MCF 10A (cell line): Measurements from ENCODE around the gene HSD17B3. TPM values are rescaled to one million over a fixed set of nuclear protein-coding genes. Genes with fewer than 3 reads are reported as not detected.
"Not testable (repeated sequence)": the region's sequence is repeated elsewhere in the genome, so short reads cannot be mapped to it uniquely, and the experiment has no call there.

ENCODE experiments used
- BruUV-seq: library from RNA; stranded (reverse); fragments of 400-500 nt; replicated peaks from 2 replicates; lab custom pipeline; 2021; lab: Mats Ljungman, UMichigan
- CTCF ChIA-PET: fragments of 300-600 bp; sonication (Branson Sonifier 250); formaldehyde crosslinking; extraction: SDS; loops from one replicate; lab custom pipeline; 2021; ENCODE audit warnings: antibody characterized with exemption, inconsistent platforms; lab: Yijun Ruan, JAX
- POLR2A ChIA-PET: fragments of 300-600, 350-650 bp; sonication (Branson Sonifier 250); formaldehyde crosslinking; extraction: SDS; loops from one replicate; lab custom pipeline; 2020; ENCODE audit warnings: antibody characterized with exemption, inconsistent platforms; lab: Yijun Ruan, JAX
- DNase-seq: peaks from one replicate; pipeline ENCODE4 v3.0.0-alpha.2; 2018; ENCODE audit not compliant: unreplicated experiment
- H3K27ac Mint-ChIP-seq: one replicate; pipeline ENCODE4 v1.8.0; 2022; ENCODE audit warnings: mild to moderate bottlenecking, low read depth, mixed read lengths; ENCODE audit not compliant: unreplicated experiment
- H3K27me3 Mint-ChIP-seq: one replicate; pipeline ENCODE4 v1.8.0; 2022; ENCODE audit warnings: mixed read lengths; ENCODE audit not compliant: insufficient read depth, unreplicated experiment
- H3K36me3 Mint-ChIP-seq: one replicate; pipeline ENCODE4 v1.8.0; 2022; ENCODE audit warnings: mild to moderate bottlenecking, moderate library complexity, mixed read lengths; ENCODE audit not compliant: insufficient read depth, unreplicated experiment
- H3K4me1 Mint-ChIP-seq: one replicate; pipeline ENCODE4 v1.8.0; 2022; ENCODE audit warnings: mixed read lengths; ENCODE audit not compliant: insufficient read depth, unreplicated experiment
- H3K4me3 Mint-ChIP-seq: one replicate; pipeline ENCODE4 v1.8.0; 2022; ENCODE audit warnings: mild to moderate bottlenecking, moderate library complexity, mixed read lengths; ENCODE audit not compliant: unreplicated experiment
- H3K9me3 Mint-ChIP-seq: one replicate; pipeline ENCODE4 v1.8.0; 2022; ENCODE audit warnings: mixed read lengths; ENCODE audit not compliant: unreplicated experiment
- intact Hi-C: fragments of 100-400 bp; cut with micrococcal nuclease; formaldehyde crosslinking; loops from 2 replicates; pipeline ENCODE4 v1.14.1; 2022
- total RNA-seq: library from RNA; stranded (reverse); gene quantifications from 2 replicates; pipeline ENCODE4 v1.2.3, GENCODE V29; 2022
- TF ChIP-seq, protein P1 (sequence below): fragments of 200-600 bp; IDR thresholded peaks from one replicate; pipeline ENCODE4 v1.8.0; 2022; ENCODE audit warnings: antibody characterized with exemption, mild to moderate bottlenecking; ENCODE audit not compliant: unreplicated experiment

Gene HSD17B3
- total RNA-seq, 1 experiment from 2014 or later, result not detected

DNA sequence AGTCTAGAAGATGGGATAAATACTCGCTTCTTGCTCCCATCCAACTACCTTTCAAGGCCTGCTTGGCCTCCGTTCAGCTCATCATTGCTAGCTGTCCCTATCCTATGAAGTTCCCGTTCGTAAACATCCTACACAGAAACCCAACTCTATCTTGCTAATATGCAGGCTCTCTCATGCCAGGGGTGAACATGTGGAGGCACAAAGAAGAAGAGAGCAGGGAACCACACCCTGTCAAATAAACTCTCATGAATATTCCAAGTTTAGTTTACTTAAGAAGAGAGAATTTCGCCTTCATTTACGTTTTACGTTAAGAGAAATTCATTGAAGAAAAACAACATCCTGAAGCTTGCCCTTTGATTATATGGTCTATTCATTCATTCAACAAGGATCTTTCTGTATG is 7.9 kb upstream of the HSD17B3 start:
- CTCF ChIA-PET, result interaction anchor here (0.5 to 1.9 kb wide), 3 partner anchors 17 to 77 kb away, joined by 4 to 11 read pairs (median 5); no protein-coding TSS in a partner anchor
- no peaks in the 10 kb centered on the region for H3K27me3 Mint-ChIP-seq
- H3K4me1 Mint-ChIP-seq, result no peaks in the 10 kb centered on the region
- TF ChIP-seq, protein P1, sequence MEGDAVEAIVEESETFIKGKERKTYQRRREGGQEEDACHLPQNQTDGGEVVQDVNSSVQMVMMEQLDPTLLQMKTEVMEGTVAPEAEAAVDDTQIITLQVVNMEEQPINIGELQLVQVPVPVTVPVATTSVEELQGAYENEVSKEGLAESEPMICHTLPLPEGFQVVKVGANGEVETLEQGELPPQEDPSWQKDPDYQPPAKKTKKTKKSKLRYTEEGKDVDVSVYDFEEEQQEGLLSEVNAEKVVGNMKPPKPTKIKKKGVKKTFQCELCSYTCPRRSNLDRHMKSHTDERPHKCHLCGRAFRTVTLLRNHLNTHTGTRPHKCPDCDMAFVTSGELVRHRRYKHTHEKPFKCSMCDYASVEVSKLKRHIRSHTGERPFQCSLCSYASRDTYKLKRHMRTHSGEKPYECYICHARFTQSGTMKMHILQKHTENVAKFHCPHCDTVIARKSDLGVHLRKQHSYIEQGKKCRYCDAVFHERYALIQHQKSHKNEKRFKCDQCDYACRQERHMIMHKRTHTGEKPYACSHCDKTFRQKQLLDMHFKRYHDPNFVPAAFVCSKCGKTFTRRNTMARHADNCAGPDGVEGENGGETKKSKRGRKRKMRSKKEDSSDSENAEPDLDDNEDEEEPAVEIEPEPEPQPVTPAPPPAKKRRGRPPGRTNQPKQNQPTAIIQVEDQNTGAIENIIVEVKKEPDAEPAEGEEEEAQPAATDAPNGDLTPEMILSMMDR, result no peak
- DNase-seq, result no peak
- H3K9me3 Mint-ChIP-seq, result peaks cover 21% of the 10 kb centered on the region
- no peak overlapping the region for H3K27ac Mint-ChIP-seq
- no TSS peak for BruUV-seq
- intact Hi-C loops, result no loop called here
- H3K36me3 Mint-ChIP-seq, result no peaks in the 10 kb centered on the region
- H3K4me3 Mint-ChIP-seq, result no peak overlapping the region
- POLR2A ChIA-PET, result no interaction called here

DNA sequence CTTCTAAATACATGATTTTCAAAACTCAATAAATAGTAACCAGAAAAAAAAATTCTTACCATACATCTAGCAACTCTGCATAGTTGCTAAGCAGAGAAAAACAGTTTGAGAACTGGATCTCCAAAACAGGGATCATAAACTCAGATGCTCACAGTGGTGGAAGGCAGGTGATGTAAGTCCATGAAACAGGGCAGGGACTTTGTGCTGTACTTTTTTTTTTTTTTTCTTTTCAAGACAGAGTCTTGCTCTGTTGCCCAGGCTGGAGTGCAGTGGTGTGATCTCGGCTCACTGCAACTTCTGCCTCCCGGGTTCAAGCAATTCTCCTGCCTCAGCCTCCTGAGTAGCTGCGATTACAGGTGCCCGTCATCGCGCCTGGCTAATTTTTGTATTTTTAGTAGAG is 5.0 kb upstream of the HSD17B3 start:
- H3K36me3 Mint-ChIP-seq, H3K4me3 Mint-ChIP-seq, H3K27ac Mint-ChIP-seq, H3K4me1 Mint-ChIP-seq, H3K27me3 Mint-ChIP-seq, BruUV-seq, intact Hi-C loops, DNase-seq: not testable (repeated sequence)
- CTCF ChIA-PET, result interaction anchor here (0.5 to 1.9 kb wide), 4 partner anchors 10 to 77 kb away, joined by 3 to 10 read pairs (median 6); partner anchors contain the start of gene SLC35D2
- peaks cover 14% of the 10 kb centered on the region for H3K9me3 Mint-ChIP-seq
- POLR2A ChIA-PET, result interaction anchor here (0.7 kb wide), 1 partner anchor 1258 kb away, joined by 3 read pairs; no protein-coding TSS in a partner anchor

DNA sequence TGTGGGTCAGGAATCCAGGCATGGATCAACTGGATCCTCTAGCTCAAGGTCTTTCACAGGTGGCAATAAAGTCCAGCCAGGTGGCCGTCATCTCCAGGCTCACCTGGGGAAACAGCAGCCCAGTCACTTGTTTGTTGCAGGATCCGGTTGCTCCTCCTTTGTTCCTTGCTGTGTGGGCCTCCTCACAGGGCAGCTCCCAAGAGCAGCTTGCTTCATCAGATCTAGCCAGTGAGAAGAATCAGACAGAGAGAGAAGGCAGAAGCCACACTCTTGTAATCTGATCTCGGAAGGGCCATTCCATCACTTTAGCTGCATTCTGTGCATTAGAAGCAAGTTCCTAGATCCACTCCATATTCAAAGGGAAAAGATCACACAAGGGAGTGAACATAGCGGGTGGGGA is 3.2 kb upstream of the HSD17B3 start:
- TF ChIP-seq, protein P1, result no peak
- BruUV-seq, result no TSS peak
- Mint-ChIP-seq H3K27ac (no peak overlapping the region), H3K4me3 (no peak overlapping the region), H3K4me1 (no peaks in the 10 kb centered on the region), H3K27me3 (no peaks in the 10 kb centered on the region), H3K36me3 (no peaks in the 10 kb centered on the region), H3K9me3 (no peaks in the 10 kb centered on the region)
- ChIA-PET POLR2A (no interaction called here), CTCF (interaction anchor here (1.0 to 1.4 kb wide), 3 partner anchors 12 to 72 kb away, joined by 3 to 4 read pairs (median 4); no protein-coding TSS in a partner anchor)
- DNase-seq, result no peak
- intact Hi-C loops, result no loop called here

DNA sequence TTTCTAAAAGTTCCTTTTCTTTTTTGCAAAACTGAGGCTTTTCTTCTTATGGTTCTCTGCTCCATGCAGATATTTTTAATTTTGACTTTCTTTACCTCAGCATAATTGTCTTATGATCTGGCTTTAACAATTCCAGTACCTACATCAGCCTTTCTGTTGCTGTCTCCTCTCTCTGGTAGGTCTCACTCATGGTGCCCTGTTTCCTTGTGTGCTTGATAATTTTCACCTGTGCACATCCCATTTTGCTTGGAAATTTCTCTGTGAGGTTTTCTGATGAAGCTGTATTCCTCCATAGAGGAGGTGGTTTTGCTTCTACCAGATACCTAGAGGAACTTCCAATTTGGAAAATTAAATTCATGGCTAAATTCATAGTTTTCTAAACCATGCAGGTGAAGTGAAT is 2.3 kb upstream of the HSD17B3 start:
- H3K27ac Mint-ChIP-seq, result no peak overlapping the region
- CTCF ChIA-PET, result interaction anchor here (1.0 to 1.4 kb wide), 2 partner anchors 13 to 71 kb away, joined by 4 read pairs; no protein-coding TSS in a partner anchor
- no peak for DNase-seq
- H3K4me3 Mint-ChIP-seq, result no peak overlapping the region
- POLR2A ChIA-PET, result no interaction called here
- H3K9me3 Mint-ChIP-seq, result no peaks in the 10 kb centered on the region
- BruUV-seq, result no TSS peak
- intact Hi-C loops, result no loop called here
- TF ChIP-seq, protein P1, result no peak
- H3K4me1 Mint-ChIP-seq, result peaks cover 6% of the 10 kb centered on the region
- no peaks in the 10 kb centered on the region for H3K27me3 Mint-ChIP-seq
- no peaks in the 10 kb centered on the region for H3K36me3 Mint-ChIP-seq

DNA sequence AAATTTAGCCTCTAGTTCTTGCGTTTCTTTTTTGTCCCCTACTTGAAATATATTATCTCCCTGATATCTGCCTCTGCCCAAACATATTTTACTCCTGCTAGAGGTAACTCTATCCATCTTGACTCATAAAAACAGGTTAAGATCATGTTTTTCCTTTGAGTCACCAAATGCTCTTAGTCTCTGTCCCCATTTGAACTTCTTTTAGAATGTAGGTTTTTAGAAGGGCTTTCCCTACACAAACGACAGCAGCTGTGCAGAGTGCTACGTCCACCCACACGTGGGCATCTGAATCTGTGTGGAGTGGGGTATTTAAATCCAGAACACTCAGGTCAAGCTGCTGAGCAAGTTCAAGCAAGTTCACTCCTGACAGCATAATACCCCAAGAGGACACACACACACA is 2.2 kb downstream of the HSD17B3 start:
- TF ChIP-seq, protein P1, result no peak
- Mint-ChIP-seq H3K36me3 (no peaks in the 10 kb centered on the region), H3K4me3 (no peak overlapping the region), H3K27me3 (no peaks in the 10 kb centered on the region), H3K9me3 (no peaks in the 10 kb centered on the region), H3K4me1 (peaks cover 6% of the 10 kb centered on the region), H3K27ac (no peak overlapping the region)
- CTCF ChIA-PET, result no interaction called here
- POLR2A ChIA-PET, result no interaction called here
- DNase-seq, result no peak
- no TSS peak for BruUV-seq
- intact Hi-C loops, result no loop called here
